GM12878 (cell line): Measurements from ENCODE around the gene LILRB3. TPM values are rescaled to one million over a fixed set of nuclear protein-coding genes. Genes with fewer than 3 reads are reported as not detected.

Experiments used
- CHD4 ChIP-seq: fragments of 200-600 bp; sonication (generic); IDR thresholded peaks from 2 replicates; pipeline ENCODE4 v1.6.1; 2016; ENCODE audit warnings: mild to moderate bottlenecking
- HDAC2 ChIP-seq: fragments of 200-600 bp; sonication (generic); IDR thresholded peaks from 2 replicates; pipeline ENCODE4 v1.6.1; 2017
- KDM1A ChIP-seq: fragments of 200-600 bp; sonication (generic); IDR thresholded peaks from 2 replicates; pipeline ENCODE4 v1.6.1; 2016; ENCODE audit warnings: borderline replicate concordance
- LARP7 ChIP-seq: fragments of 450-650 bp; IDR thresholded peaks from 2 replicates; pipeline ENCODE4 v1.6.1; 2017; ENCODE audit warnings: mild to moderate bottlenecking
- MAX ChIP-seq: IDR thresholded peaks from 2 replicates; pipeline ENCODE4 v1.6.1; 2012; ENCODE audit warnings: low read depth, low read length, improper control_type of control experiment
- MYB ChIP-seq: fragments of 150-350 bp; IDR thresholded peaks from 2 replicates; pipeline ENCODE4 v1.6.1; 2014; ENCODE audit warnings: mild to moderate bottlenecking, low read depth, low read length, borderline replicate concordance
- NFIC ChIP-seq: IDR thresholded peaks from 2 replicates; pipeline ENCODE4 v1.6.1; 2012; ENCODE audit warnings: low read depth, mild to moderate bottlenecking, inconsistent platforms, low read length, moderate library complexity
- NR2F1 ChIP-seq: fragments of 450-650 bp; conservative IDR thresholded peaks from 2 replicates; pipeline ENCODE4 v1.6.1; 2017; ENCODE audit warnings: mild to moderate bottlenecking
- PAX5 ChIP-seq: IDR thresholded peaks from 2 replicates; pipeline ENCODE4 v1.6.1; 2011; ENCODE audit warnings: low read depth, low read length, borderline replicate concordance
- POLR2AphosphoS2 ChIP-seq: IDR thresholded peaks from 2 replicates; pipeline ENCODE4 v1.6.1; 2011; ENCODE audit warnings: low read depth, mild to moderate bottlenecking, low read length, improper control_type of control experiment, moderate library complexity
- POLR2AphosphoS5 ChIP-seq: IDR thresholded peaks from 2 replicates; pipeline ENCODE4 v1.6.1; 2011; ENCODE audit warnings: mild to moderate bottlenecking, low read length, inconsistent platforms
- RAD21 ChIP-seq: IDR thresholded peaks from 2 replicates; pipeline ENCODE4 v1.6.1; 2011; ENCODE audit warnings: mild to moderate bottlenecking, low read depth, low read length, moderate library complexity; ENCODE audit not compliant: insufficient read depth
- RB1 ChIP-seq: fragments of 450-650 bp; formaldehyde crosslinking; IDR thresholded peaks from 2 replicates; pipeline ENCODE4 v1.6.1; 2017; ENCODE audit warnings: mild to moderate bottlenecking, borderline replicate concordance
- RUNX3 ChIP-seq: IDR thresholded peaks from 2 replicates; pipeline ENCODE4 v1.6.1; 2012; ENCODE audit warnings: low read length, inconsistent platforms
- SIX5 ChIP-seq: IDR thresholded peaks from 2 replicates; pipeline ENCODE4 v1.6.1; 2011; ENCODE audit warnings: mild to moderate bottlenecking, low read depth, low read length, moderate library complexity; ENCODE audit not compliant: severe bottlenecking
- SREBF1 ChIP-seq: IDR thresholded peaks from 2 replicates; pipeline ENCODE4 v1.6.1; 2012; ENCODE audit warnings: mild to moderate bottlenecking, low read length
- SREBF2 ChIP-seq: IDR thresholded peaks from 2 replicates; pipeline ENCODE4 v1.6.1; 2012; ENCODE audit warnings: mild to moderate bottlenecking, low read length
- TAF1 ChIP-seq: IDR thresholded peaks from 2 replicates; pipeline ENCODE4 v1.6.1; 2011; ENCODE audit warnings: mild to moderate bottlenecking, low read depth, low read length, borderline replicate concordance
- TARDBP ChIP-seq: IDR thresholded peaks from 2 replicates; pipeline ENCODE4 v1.6.1; 2016; ENCODE audit warnings: borderline replicate concordance
- USF1 ChIP-seq: IDR thresholded peaks from 2 replicates; pipeline ENCODE4 v1.6.1; 2011; ENCODE audit warnings: borderline replicate concordance, low read depth, mild to moderate bottlenecking, moderate library complexity, mixed read lengths, low read length; ENCODE audit not compliant: insufficient read depth; ENCODE audit errors: extremely low read length
- ZNF217 ChIP-seq: fragments of 450-650 bp; IDR thresholded peaks from 2 replicates; pipeline ENCODE4 v1.6.1; 2017; ENCODE audit warnings: antibody characterized with exemption, mild to moderate bottlenecking
- ZNF274 ChIP-seq: IDR thresholded peaks from one replicate; pipeline ENCODE4 v1.8.0; 2011; ENCODE audit not compliant: insufficient read length, insufficient read depth
- polyA plus RNA-seq, 11 experiments: library from polyadenylated mRNA; depleted of rRNA in 4 of 11; unstranded in 6 of 11; stranded (reverse) in 5 of 11; fragments of >200 nt; fragmentation: Nextera tagmentation in 4 of 11; fragmentation: Illumina TruSeq in 1 of 11; extraction: Ambion mirVana in 4 of 11; extraction: Trizol in 1 of 11; gene quantifications; 1 replicate in 1 of 11; 2 replicates in 10 of 11; pipeline versions ENCODE4 v1.2.1 to v1.2.3, GENCODE V29; 2011 to 2016; ENCODE audit warnings: inconsistent platforms in 2 of 11, missing spikeins in 2 of 11, low read depth in 1 of 11
- total RNA-seq, 4 experiments: library from RNA; depleted of rRNA in 3 of 4; stranded (reverse); fragments of >200 nt in 3 of 4; fragmentation: Illumina TruSeq in 1 of 4; extraction: Trizol in 1 of 4; gene quantifications; 2 replicates each; pipeline versions ENCODE4 v1.2.1 to v1.2.3, GENCODE V29; 2013 to 2021
- TF ChIP-seq, protein P1 (sequence below): fragments of 450-650 bp; formaldehyde crosslinking; IDR thresholded peaks from 2 replicates; pipeline ENCODE4 v1.5.0; 2022; ENCODE audit warnings: mild to moderate bottlenecking, missing genetic modification characterization
- TF ChIP-seq, protein P2 (sequence below): fragments of 450-650 bp; conservative IDR thresholded peaks from 2 replicates; pipeline ENCODE4 v1.6.1; 2017; ENCODE audit warnings: mild to moderate bottlenecking, moderate library complexity

The LILRB3 gene
- total and polyA plus RNA-seq, 10 of the 15 experiments (the other 5 are each of a cell fraction or from before 2014, with no cell fraction given): 0.04 to 1.1 (median 0.18) TPM; not detected in 1

DNA sequence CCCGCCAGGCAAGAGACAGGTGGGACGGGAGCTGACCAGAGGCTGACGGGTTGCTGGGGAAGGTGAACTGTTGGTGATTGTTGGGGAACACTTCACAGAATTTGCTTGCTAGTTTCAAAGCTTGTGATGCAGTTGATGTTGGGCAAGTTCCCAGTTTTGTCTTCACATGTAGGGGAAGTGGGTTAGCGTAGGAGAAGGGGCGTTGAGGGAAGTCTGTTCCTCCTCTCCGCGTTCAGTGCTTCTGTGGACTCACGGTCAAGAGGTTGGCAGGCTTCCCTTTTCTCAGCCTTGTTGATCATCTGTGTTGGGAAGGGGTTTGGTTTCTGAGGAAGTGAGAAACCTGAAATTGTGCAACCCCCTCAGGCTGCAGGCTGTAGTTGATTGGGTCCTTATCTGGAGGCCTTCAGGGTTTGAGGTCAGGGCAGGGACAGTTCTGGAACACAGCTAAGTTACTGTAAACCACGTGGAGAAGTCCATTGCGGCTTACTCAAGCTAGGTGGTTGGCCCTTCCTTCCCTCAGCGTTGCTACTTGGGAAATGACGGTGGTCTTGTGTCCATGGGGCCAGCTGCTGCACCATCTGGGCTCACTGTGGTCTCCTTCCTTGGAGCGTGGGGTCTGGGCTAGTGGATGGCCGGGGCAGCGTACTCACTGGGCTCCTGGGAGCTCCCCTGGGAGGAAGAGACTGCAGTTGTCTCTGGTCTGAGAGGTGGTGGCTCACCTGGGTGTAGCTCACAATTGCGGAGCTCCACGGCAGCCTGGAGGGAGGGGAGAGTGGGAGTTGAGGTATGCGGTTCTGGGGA lies 14.6 kb downstream of the LILRB3 start (continued):
- TF ChIP-seq MYB (no peak), MAX (no peak), LARP7 (no peak; the same call in 1 of the 2 replicates), RUNX3 (peak; percentile 93), RAD21 (no peak), TARDBP (peak; percentile 23; the same call in 1 of the 2 replicates), CHD4 (no peak), SREBF1 (no peak), PAX5 (peak; percentile 71), ZNF217 (no peak), HDAC2 (no peak), ZNF274 (no peak), SREBF2 (no peak), KDM1A (no peak), TAF1 (no peak), USF1 (peak; percentile 34), SIX5 (no peak), RB1 (no peak), POLR2AphosphoS5 (peak; percentile 92), POLR2AphosphoS2 (peak; percentile 65; the same call in 1 of the 2 replicates), NFIC (peak; percentile 77), NR2F1 (peak; percentile 65; the same call in 1 of the 2 replicates)
- TF ChIP-seq, protein P1, sequence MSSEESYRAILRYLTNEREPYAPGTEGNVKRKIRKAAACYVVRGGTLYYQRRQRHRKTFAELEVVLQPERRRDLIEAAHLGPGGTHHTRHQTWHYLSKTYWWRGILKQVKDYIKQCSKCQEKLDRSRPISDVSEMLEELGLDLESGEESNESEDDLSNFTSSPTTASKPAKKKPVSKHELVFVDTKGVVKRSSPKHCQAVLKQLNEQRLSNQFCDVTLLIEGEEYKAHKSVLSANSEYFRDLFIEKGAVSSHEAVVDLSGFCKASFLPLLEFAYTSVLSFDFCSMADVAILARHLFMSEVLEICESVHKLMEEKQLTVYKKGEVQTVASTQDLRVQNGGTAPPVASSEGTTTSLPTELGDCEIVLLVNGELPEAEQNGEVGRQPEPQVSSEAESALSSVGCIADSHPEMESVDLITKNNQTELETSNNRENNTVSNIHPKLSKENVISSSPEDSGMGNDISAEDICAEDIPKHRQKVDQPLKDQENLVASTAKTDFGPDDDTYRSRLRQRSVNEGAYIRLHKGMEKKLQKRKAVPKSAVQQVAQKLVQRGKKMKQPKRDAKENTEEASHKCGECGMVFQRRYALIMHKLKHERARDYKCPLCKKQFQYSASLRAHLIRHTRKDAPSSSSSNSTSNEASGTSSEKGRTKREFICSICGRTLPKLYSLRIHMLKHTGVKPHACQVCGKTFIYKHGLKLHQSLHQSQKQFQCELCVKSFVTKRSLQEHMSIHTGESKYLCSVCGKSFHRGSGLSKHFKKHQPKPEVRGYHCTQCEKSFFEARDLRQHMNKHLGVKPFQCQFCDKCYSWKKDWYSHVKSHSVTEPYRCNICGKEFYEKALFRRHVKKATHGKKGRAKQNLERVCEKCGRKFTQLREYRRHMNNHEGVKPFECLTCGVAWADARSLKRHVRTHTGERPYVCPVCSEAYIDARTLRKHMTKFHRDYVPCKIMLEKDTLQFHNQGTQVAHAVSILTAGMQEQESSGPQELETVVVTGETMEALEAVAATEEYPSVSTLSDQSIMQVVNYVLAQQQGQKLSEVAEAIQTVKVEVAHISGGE (CRISPR knock-in tag): no peak
- TF ChIP-seq, protein P2, sequence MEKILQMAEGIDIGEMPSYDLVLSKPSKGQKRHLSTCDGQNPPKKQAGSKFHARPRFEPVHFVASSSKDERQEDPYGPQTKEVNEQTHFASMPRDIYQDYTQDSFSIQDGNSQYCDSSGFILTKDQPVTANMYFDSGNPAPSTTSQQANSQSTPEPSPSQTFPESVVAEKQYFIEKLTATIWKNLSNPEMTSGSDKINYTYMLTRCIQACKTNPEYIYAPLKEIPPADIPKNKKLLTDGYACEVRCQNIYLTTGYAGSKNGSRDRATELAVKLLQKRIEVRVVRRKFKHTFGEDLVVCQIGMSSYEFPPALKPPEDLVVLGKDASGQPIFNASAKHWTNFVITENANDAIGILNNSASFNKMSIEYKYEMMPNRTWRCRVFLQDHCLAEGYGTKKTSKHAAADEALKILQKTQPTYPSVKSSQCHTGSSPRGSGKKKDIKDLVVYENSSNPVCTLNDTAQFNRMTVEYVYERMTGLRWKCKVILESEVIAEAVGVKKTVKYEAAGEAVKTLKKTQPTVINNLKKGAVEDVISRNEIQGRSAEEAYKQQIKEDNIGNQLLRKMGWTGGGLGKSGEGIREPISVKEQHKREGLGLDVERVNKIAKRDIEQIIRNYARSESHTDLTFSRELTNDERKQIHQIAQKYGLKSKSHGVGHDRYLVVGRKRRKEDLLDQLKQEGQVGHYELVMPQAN: peak; percentile 17; the same call in 1 of the 2 replicates
